ENCODE data around the gene ELK3. TPM values are rescaled to one million over a fixed set of nuclear protein-coding genes. Genes with fewer than 3 reads are reported as not detected.

ELK3 gene
- total RNA-seq, 4 donors from 2014 or later: 19.8 to 55.4 (median 31.8) TPM

GRCh38 chr12:96215919-96216273, 21.7 kb downstream of the ELK3 start:
- no peak for DNase-seq
- Histone ChIP-seq H3K9me3 (no peaks in the 10 kb centered on the region), H3K27me3 (no peaks in the 10 kb centered on the region), H3K36me3 (no peaks in the 10 kb centered on the region), H3K4me1 (peaks cover 23 to 50% of the 10 kb centered on the region in 2 donors), H3K27ac (no peak overlapping the region), H3K4me3 (replicated peaks in 1 of 3) (no peak overlapping the region)
- TF ChIP-seq POLR2A (IDR thresholded peaks at IDR 0.05) (no peak), CTCF (IDR thresholded peaks at IDR 0.05) (no peak)
- 71 to 78% methylated on average over 8 of the region's 8 CpGs for WGBS, 2 donors
- intact Hi-C loops (cut with DNase I): loop anchor here (5.0 to 10.0 kb wide), 2 partner anchors 154 to 189 kb away; partner anchors contain the start of gene CDK17

GRCh38 chr12:96218989-96219678, 25.0 kb downstream of the ELK3 start:
- DNase-seq: no peak
- peaks cover 3 to 23% of the 10 kb centered on the region in 2 donors for H3K4me1 ChIP-seq
- intact Hi-C loops (cut with DNase I): loop anchor here (5.0 to 10.0 kb wide), 2 partner anchors 157 to 186 kb away; partner anchors contain the start of gene CDK17
- no peaks in the 10 kb centered on the region for H3K9me3 ChIP-seq
- peaks cover 0 to 6% of the 10 kb centered on the region in 2 donors for H3K36me3 ChIP-seq
- H3K27me3 ChIP-seq: no peaks in the 10 kb centered on the region
- no peak for TF ChIP-seq CTCF (IDR thresholded peaks at IDR 0.05)
- TF ChIP-seq POLR2A (IDR thresholded peaks at IDR 0.05): no peak
- 84 to 88% methylated on average over 11 of the region's 11 CpGs for WGBS, 2 donors
- H3K27ac ChIP-seq: peak overlapping the region in 1 of 3 donors; percentile 37
- no peak overlapping the region for H3K4me3 ChIP-seq (replicated peaks in 1 of 3)

GRCh38 chr12:96219700-96220206, 25.6 kb downstream of the ELK3 start:
- intact Hi-C loops (cut with DNase I): loop anchor here (5.0 to 10.0 kb wide), 2 partner anchors 157 to 185 kb away; partner anchors contain the start of gene CDK17
- Histone ChIP-seq H3K4me1 (peaks cover 7 to 17% of the 10 kb centered on the region in 2 donors), H3K27me3 (no peaks in the 10 kb centered on the region), H3K4me3 (replicated peaks in 1 of 3) (no peak overlapping the region), H3K36me3 (peaks cover 0 to 6% of the 10 kb centered on the region in 2 donors), H3K9me3 (no peaks in the 10 kb centered on the region), H3K27ac (peak overlapping the region in 1 of 3 donors; percentile 37)
- 55 to 58% methylated on average over 15 of the region's 15 CpGs for WGBS, 2 donors
- DNase-seq: peak in 1 of 2 donors; percentile 32
- no peak for TF ChIP-seq CTCF (IDR thresholded peaks at IDR 0.05)
- no peak for TF ChIP-seq POLR2A (IDR thresholded peaks at IDR 0.05)

- Histone ChIP-seq H3K4me1 (peaks cover 7 to 13% of the 10 kb centered on the region in 2 donors), H3K27me3 (no peaks in the 10 kb centered on the region), H3K36me3 (peaks cover 0 to 6% of the 10 kb centered on the region in 2 donors), H3K4me3 (replicated peaks in 1 of 3) (no peak overlapping the region), H3K9me3 (no peaks in the 10 kb centered on the region), H3K27ac (no peak overlapping the region)
- TF ChIP-seq CTCF (IDR thresholded peaks at IDR 0.05) (no peak), POLR2A (IDR thresholded peaks at IDR 0.05) (no peak)
- no peak for DNase-seq
- intact Hi-C loops (cut with DNase I): no loop called here
- 66 to 89% methylated on average over 5 of the region's 5 CpGs for WGBS, 2 donors
Observed at GRCh38 chr12:96220902-96221301, 26.7 kb downstream of the ELK3 start.

- 71 to 75% methylated on average over 6 of the region's 6 CpGs for WGBS, 2 donors
- DNase-seq: no peak
- TF ChIP-seq CTCF (IDR thresholded peaks at IDR 0.05) (no peak), POLR2A (IDR thresholded peaks at IDR 0.05) (no peak)
- Histone ChIP-seq H3K36me3 (peaks cover 0 to 9% of the 10 kb centered on the region in 2 donors), H3K27me3 (no peaks in the 10 kb centered on the region), H3K4me3 (replicated peaks in 1 of 3) (no peak overlapping the region), H3K27ac (no peak overlapping the region), H3K4me1 (peaks cover 7 to 9% of the 10 kb centered on the region in 2 donors), H3K9me3 (no peaks in the 10 kb centered on the region)
- intact Hi-C loops (cut with DNase I): no loop called here
Observed at GRCh38 chr12:96221391-96221790, 27.2 kb downstream of the ELK3 start.

Measured in thyroid gland (tissue), 4 donors.